ENCODE results near the gene RASGEF1B.

DNA sequence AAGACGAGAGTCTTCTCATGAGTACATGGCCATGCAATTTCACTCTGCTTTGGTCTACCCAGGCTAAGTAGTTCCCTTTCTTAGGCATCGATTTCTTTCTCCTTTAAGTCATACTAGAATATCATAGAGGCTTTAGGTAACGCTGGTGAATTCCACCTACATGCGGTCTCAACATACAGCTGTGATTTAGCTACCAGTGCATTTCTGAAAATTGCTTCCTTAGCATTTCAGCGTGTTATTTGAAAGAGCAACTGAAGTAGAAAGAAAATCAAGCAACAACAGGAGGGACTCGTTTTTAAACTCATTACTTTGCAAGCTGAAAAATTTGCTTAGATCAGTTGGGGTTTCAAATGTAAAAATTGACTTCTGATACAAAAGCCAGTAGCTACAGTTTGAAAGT lies 48.1 kb upstream of the RASGEF1B start:
- TF ChIP-seq, protein P1, sequence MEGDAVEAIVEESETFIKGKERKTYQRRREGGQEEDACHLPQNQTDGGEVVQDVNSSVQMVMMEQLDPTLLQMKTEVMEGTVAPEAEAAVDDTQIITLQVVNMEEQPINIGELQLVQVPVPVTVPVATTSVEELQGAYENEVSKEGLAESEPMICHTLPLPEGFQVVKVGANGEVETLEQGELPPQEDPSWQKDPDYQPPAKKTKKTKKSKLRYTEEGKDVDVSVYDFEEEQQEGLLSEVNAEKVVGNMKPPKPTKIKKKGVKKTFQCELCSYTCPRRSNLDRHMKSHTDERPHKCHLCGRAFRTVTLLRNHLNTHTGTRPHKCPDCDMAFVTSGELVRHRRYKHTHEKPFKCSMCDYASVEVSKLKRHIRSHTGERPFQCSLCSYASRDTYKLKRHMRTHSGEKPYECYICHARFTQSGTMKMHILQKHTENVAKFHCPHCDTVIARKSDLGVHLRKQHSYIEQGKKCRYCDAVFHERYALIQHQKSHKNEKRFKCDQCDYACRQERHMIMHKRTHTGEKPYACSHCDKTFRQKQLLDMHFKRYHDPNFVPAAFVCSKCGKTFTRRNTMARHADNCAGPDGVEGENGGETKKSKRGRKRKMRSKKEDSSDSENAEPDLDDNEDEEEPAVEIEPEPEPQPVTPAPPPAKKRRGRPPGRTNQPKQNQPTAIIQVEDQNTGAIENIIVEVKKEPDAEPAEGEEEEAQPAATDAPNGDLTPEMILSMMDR (IDR thresholded peaks at IDR 0.05): no peak
- no peak for TF ChIP-seq EP300 (IDR thresholded peaks at IDR 0.05)
- TF ChIP-seq POLR2A (IDR thresholded peaks at IDR 0.05): no peak
- TF ChIP-seq POLR2AphosphoS5 (IDR thresholded peaks at IDR 0.05): no peak
